Renal pelvis (tissue), 4 donors: Measurements from ENCODE around the gene GATA3. TPM values are rescaled to one million over a fixed set of nuclear protein-coding genes. Genes with fewer than 3 reads are reported as not detected.

Source experiments
- DNase-seq: peaks from one replicate; pipeline ENCODE4 v3.0.0-alpha.2; 2013
- polyA plus RNA-seq, 3 donors: library from polyadenylated mRNA; unstranded; fragments of 120-200 nt; gene quantifications; one replicate each; pipeline ENCODE4 v1.2.1, GENCODE V29; 2013; ENCODE audit not compliant: insufficient read length in 3 of 3

Gene GATA3
- polyA plus RNA-seq, 3 donors = 101 to 118 (median 118) TPM

GRCh38 chr10:8086315-8086714 lies 31.8 kb downstream of the GATA3 start:
- DNase-seq = no peak

DNA sequence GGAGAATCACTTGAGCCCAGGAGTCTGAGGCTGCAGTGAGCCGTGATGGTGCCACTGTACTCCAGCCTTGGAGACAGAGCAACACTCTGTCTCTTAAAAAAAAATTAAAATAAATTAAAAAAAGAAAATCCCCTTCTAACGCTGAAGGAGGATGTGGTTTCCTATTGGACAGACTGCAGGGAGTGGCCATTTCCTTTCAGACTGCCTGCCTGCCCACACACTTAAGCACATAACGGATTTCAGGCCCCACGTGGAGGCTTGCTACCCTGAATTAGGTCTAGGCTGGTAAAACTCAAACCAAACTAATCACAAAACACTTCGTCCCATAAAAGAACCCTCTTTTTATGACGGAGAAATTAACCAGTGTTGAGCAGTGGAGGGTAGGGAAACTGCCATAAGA lies 34.0 kb downstream of the GATA3 start:
- no peak for DNase-seq

GRCh38 chr10:8092428-8092827 lies 37.9 kb downstream of the GATA3 start:
- DNase-seq = no peak

GRCh38 chr10:8095959-8096358 lies 41.5 kb downstream of the GATA3 start:
- DNase-seq = no peak

GRCh38 chr10:8096931-8097330 lies 42.4 kb downstream of the GATA3 start:
- no peak for DNase-seq

- no peak for DNase-seq
These were observed 45.9 kb downstream of the GATA3 start for GRCh38 chr10:8100366-8100765.

GRCh38 chr10:8102708-8103401 lies 48.4 kb downstream of the GATA3 start:
- DNase-seq = no peak

- no peak for DNase-seq
These were observed 49.1 kb downstream of the GATA3 start for GRCh38 chr10:8103543-8103942.

- no peak for DNase-seq
These were observed 49.5 kb downstream of the GATA3 start for GRCh38 chr10:8104005-8104404.

DNA sequence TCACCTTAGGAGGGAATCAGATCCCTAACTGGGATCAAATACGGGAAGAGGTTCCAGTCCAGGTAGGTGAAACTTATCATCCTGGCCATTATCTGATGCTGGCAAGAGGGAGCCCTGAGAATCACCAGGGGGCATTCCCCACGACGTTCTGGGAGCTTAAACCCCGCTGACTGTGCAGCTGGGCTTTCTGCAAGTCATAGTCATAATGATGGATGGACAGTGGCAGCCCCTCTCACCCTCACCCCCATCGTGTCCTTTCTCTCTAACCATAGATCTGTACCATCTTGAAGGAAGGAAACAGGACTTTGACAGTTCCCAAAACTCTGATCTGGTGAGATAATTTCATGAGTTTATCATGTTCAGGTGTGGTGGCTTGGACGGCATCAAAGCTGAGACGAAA lies 50.2 kb downstream of the GATA3 start:
- no peak for DNase-seq

- no peak for DNase-seq
These were observed 51.4 kb downstream of the GATA3 start for GRCh38 chr10:8105932-8106331.

DNA sequence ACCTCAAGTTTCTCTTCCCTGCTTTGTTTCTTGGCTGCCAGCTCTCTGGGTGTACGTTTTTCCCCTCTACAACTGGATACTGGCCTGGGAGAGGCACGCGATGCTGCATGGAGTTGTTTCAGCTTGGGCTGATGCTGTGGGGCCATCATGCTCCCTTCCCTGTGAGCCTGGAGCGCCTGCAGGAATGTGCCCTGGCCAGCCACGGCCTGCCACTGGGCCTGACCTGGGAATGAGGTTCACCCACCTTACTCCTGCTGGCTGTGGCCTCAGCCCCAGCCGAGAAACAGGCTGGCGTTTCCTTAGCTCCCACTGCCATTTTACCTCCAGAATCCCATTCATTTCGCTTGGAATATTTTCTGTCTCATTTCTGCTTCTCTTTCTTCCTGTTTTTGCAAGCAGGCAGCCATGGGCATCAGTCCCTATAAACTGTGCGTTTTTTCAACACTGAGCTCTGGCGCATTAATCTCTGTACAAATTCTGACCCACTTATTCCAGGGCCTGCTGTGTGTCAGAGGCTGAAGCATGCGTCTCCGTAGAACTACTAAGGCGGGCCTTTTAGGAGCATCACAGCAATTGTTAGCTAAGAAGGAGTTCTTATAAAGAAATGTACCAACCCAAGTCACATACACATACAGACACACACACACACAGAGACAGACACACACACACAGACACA lies 57.9 kb downstream of the GATA3 start:
- DNase-seq = no peak

DNA sequence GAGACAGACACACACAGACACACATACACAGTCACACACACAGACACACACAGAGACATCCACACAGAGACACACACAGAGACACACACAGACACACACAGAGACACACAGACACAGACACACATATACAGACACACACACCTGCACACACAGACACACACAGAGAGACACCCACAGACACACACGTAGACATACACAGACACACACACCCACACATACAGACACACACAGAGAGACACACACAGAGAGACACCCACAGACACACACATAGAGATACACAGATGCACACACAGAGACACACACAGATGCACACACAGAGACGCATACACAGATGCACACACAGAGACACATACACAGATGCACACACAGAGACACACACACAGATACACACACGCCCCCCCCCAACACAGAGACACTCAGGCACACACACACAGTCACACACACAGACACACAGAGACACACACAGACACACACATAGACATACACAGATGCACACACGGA lies 58.5 kb downstream of the GATA3 start:
- DNase-seq = no peak

DNA sequence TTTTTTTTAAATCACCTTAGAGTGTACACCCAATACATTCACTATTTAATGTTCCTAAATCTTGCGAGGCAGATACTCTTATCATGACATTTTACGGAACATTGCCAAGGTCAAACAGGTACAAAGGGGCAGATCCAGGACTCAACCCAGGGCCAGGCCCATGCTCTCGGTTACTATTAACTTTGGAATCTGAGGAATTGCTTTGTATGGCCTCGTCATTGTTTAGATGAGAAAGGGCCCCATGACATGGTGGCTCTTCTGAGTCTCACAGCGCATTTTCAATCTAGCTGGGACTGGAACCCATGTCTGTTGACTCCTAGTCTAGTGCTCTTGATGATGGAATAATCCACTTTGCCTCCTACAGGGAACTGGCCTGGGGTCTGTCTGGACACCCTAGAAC lies 59.1 kb downstream of the GATA3 start:
- DNase-seq = no peak

DNA sequence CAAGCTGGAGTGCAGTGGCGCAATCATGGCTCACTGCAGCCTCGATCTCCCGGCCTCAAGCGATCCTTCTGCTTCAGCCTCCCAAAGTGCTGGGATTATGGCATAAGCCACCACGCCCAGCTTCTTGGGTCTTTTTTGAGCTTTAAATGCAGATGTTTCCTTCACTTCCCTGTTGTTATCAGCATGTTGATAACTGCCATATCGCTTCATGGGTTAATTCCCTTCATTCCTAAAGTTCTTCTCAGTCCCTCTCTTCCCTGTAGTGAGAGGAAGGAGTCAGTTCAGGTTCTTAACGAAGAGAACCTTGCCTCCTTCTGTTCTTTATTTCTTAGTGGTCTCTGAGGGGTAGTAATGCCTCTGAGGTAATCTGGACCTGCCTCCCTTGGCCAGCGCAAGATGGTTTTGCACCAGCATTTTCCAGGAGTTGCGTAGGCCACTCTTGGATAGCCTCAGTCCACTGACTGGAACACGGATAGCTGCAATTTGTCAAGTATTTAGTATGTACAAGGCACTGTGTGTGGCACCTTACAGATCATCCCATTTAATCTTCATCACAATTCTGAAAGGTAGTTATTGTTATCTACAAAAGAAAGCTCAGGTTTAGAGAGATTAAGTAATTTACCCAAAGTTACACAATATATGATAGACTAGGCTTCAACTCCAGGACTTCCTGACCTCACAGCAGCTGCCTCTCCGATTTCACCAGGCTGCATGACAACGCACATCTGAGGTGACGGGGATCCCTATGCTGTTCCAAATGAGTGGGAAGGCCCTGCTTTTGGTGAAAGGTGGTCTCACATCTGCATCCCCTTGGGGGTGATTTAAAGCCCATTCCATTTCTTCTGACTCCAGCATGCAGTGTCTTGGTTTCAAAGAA lies 60.5 kb downstream of the GATA3 start:
- DNase-seq = no peak

DNA sequence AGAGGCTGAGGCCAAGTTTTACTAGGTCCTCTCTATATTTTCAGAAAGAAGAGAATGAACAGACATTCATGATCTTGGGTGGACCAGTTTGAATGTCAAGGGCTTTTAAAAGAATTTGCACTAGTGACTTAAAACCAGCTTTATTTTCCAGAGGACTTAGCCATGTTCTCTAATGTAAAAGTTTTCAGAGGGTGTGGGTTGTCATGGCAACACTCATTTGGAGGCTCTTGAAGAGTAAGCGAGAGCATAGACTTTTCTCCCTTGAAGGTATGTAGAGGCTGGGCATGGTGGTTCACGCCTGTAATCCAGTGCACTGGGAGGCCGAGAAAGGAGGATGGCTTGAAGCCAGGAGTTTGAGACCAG lies 61.1 kb downstream of the GATA3 start:
- DNase-seq = no peak

- no peak for DNase-seq
These were observed 62.0 kb downstream of the GATA3 start for GRCh38 chr10:8116474-8116873.

DNA sequence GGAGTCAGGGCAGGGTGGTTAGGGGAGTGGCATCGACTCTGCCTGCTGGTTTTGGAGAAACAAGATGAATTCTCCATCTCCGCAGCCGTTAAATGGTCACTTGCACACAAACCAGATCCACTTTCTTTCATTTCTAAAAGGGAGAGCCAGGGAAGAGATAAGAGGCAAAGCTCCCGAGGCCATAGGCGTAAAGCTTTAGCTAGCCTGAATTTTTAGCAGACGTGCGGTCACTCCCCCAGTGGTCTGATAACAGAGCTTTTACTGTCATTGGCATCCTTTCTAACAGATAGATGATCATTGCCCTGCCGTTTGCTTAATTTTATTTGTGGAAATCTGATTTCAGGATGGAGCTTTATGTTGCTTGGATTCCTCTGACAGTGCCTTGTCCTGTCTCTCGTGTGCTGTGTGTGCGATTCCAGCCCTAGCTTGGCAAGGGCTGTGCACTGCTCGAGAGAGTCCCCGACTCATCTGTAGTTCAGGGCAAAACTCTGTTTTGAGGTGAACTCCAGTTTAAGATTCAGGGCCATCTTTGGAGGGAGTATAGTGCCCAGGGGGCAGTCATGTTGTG lies 62.5 kb downstream of the GATA3 start:
- DNase-seq = no peak

DNA sequence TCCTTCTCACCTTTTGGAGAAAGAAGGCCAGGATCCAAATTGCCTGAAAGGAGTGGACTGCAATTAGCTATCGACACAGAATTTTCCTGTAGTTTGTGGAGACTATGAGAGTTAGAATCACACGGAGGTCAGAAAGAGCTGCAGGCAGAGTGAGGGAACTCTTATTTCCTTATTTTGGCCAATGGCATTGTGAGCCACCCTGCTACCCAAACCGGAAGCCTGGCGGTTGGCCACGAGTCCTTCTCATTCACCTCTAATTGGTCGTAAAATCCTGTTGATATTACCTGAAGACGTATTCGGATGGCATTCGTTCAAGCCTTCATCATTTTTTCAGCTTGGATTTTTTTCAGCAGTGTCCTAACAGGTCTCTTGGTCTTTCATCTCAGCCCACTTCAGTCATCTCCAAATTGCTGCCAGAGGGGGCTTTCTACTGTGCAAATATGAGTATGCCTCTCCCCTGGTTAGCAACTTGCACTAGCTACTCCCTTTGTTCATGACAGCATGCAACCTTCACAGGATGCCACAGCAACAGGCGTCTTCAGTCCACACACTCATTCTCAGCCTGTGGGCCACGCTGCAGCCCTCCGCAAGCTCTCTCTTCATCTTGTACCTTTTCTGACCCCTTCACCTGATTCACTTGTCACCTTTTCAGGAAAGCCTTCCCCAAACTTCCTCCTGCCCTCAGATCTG lies 66.9 kb downstream of the GATA3 start:
- DNase-seq = no peak

- no peak for DNase-seq
These were observed 68.3 kb downstream of the GATA3 start for GRCh38 chr10:8122611-8123369.

GRCh38 chr10:8124436-8124835 lies 69.9 kb downstream of the GATA3 start:
- no peak for DNase-seq
